GM19324 (cell line): ENCODE data around the gene MFSD6.
"Not testable (repeated sequence)": the region's sequence is repeated elsewhere in the genome, so short reads cannot be mapped to it uniquely, and the experiment has no call there.

ENCODE experiments used
- ATAC-seq: cut with Tn5 transposase; IDR thresholded peaks from one replicate; pipeline ENCODE4 v1.9.1; 2021; ENCODE audit warnings: mild to moderate bottlenecking, moderate library complexity; ENCODE audit not compliant: unreplicated experiment, low FRiP score

Gene MFSD6

GRCh38 chr2:190407662-190408537 is at the start of gene MFSD6:
Gene MFSD6 (plus strand): TSS chr2:190408355. CDS start chr2:190436030, 27,675 bp downstream.
- ATAC-seq, result peak; percentile 78

DNA sequence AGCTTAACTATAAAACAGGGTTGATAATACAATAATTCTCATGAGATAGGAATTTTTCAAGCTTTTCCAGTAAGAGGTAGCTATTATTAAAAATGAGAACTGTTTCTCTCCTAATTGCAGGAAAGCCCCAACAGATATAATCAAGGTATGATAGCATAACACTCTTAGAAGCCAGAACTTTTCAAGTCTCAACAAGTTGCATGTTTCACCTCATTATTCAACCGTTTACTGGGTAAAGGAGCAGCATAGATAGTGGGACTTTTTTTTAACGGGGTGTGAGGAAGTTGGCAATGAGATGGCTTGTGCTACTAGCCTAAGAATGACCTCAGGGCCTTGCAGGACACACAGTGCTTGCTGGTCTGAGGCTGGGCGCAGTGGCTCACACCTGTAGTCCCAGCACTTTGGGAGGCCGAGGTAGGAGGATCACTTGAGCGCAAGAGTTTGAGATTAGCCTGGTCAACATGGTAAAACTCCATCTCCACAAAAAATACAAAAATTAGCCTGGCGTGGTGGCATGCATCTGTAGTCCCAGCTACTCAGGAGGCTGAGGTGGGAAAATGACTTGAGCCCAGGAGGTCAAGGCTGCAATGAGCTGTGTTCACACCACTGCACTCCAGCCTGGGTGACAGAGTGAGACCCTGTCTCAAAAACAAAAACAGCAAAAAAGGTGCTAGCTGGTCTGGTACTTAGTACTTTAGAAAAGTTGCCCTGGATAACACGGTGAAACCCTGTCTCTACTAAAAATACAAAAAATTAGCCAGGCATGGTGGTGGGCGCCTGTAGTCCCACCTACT is 49.3 kb upstream of the MFSD6 start:
- ATAC-seq, result not testable (repeated sequence)

- ATAC-seq, result no peak
Observed at GRCh38 chr2:190360561-190360960, 47.6 kb upstream of the MFSD6 start.

GRCh38 chr2:190360965-190361364 is 47.2 kb upstream of the MFSD6 start:
- ATAC-seq, result no peak

DNA sequence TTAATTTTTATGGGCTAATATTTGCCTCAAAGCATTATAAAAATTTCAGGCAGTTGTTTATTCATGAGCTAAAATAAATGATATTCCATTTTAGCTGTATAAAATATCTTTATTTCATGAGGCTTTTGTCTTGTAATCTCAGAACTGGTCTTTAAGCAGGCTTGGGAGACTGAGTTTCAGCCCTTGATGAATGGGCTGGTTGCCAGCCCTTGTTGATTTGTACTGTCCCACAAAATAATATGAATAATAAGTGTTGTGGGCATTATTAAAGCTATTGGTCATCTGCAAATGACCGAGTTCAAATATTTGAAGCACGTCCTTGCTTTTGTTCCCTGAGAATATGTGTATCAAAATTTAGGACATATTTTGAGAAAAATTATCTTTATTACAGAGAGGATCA is 46.6 kb upstream of the MFSD6 start:
- ATAC-seq, result no peak

GRCh38 chr2:190362894-190363293 is 45.3 kb upstream of the MFSD6 start:
- ATAC-seq, result no peak

- no peak for ATAC-seq
Observed at GRCh38 chr2:190365499-190366204, 42.5 kb upstream of the MFSD6 start.

- no peak for ATAC-seq
Observed at GRCh38 chr2:190366248-190366753, 41.9 kb upstream of the MFSD6 start.

- ATAC-seq, result no peak
Observed at GRCh38 chr2:190367091-190367490, 41.1 kb upstream of the MFSD6 start.

DNA sequence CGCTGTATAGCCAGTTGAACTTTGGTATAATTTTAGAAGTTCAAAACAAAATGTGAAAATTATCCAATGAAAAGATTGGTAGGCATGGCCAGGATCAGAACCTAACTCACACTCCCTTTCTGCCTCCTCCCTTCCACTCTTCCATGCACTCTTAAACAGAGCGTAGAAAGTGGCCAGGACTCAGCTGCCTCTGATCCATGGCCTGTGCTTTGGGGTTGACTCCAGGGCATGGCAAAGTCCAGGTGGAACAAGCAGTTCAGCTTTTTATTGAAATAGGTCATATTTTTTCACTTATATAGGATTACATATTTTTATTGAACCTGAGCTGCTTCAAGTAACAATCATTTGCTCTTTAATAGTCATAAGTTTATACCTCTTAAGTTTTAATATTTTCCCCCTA is 38.5 kb upstream of the MFSD6 start:
- ATAC-seq, result no peak

- ATAC-seq, result no peak
Observed at GRCh38 chr2:190376083-190376482, 32.1 kb upstream of the MFSD6 start.

GRCh38 chr2:190376591-190377245 is 31.4 kb upstream of the MFSD6 start:
- no peak for ATAC-seq

GRCh38 chr2:190378880-190379237 is 29.3 kb upstream of the MFSD6 start:
- ATAC-seq, result no peak

GRCh38 chr2:190379249-190379964 is 28.7 kb upstream of the MFSD6 start:
- ATAC-seq, result no peak

GRCh38 chr2:190380962-190381412 is 27.2 kb upstream of the MFSD6 start:
- ATAC-seq, result no peak

DNA sequence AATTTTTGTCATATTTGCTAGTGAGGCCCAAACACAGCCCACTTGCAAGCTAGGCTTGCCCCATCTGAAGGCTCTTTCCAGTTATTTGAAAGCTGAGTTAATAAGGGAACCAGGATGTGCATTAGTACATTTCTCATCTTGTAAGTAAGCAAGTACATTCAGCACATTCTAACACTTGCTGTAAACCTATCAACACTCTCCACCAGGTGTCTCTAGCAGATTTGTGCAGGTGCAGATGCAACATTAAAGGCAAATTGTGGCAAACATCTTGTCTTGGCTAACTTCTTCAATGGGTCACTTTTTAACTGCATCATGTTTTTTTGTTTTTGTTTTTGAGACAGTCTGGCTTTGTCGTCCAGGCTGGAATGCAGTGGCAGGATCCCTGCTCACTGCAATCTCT is 25.3 kb upstream of the MFSD6 start:
- peak; percentile 75 for ATAC-seq

- no peak for ATAC-seq
Observed at GRCh38 chr2:190387422-190387821, 20.7 kb upstream of the MFSD6 start.

DNA sequence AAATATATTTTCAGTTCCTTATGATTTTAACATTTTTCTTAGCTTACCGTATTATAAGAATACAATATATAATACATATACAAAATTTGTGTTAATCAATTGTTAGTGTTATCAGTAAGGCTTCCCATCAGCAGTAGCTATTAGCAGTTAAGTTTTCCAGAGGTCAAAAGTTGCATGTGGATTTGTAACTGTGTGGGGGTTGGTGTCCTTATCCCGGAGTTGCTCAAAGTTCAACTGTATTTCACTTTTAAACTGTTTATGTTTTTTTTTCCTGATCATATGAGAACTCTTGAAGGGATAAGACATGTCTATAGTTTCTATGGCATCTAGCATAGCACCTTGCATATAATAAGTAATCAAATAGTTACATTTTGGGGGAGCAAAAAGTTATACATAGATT is 11.9 kb upstream of the MFSD6 start:
- ATAC-seq, result no peak

GRCh38 chr2:190402986-190403603 is 5.1 kb upstream of the MFSD6 start:
- ATAC-seq, result no peak
